GM12892 (cell line): ENCODE results near the gene POLR2L.

Source experiments
- POLR2A ChIP-seq: IDR thresholded peaks from 2 replicates; pipeline ENCODE4 v1.6.1; 2011; ENCODE audit warnings: low read depth, low read length, control low read depth
- POLR2AphosphoS5 ChIP-seq: IDR thresholded peaks from 2 replicates; pipeline ENCODE4 v1.6.1; 2011; ENCODE audit warnings: low read depth, low read length, control low read depth
- TAF1 ChIP-seq: IDR thresholded peaks from 2 replicates; pipeline ENCODE4 v1.6.1; 2011; ENCODE audit warnings: low read depth, mild to moderate bottlenecking, control low read depth, low read length, borderline replicate concordance

GRCh38 chr11:864898-865297 is 22.6 kb upstream of the POLR2L start:
- TF ChIP-seq POLR2A (no peak), POLR2AphosphoS5 (no peak), TAF1 (no peak)
